Measurements from ENCODE around the gene SNTB2. TPM values are rescaled to one million over a fixed set of nuclear protein-coding genes. Genes with fewer than 3 reads are reported as not detected.

The SNTB2 gene
- total and polyA plus RNA-seq, 7 experiments from 2014 or later = 3.0 to 16.4 (median 11.2) TPM

GRCh38 chr16:69234460-69234859 lies 47.5 kb downstream of the SNTB2 start:
- no peaks in the 10 kb centered on the region for H3K4me1 ChIP-seq (ENCODE audit: control insufficient read depth in 2 of 2, insufficient read depth in 2 of 2, low read length in 2 of 2)
- ChIA-PET CTCF (interaction anchor here (0.6 kb wide), 2 partner anchors 118 to 977 kb away, joined by 3 to 5 read pairs; no protein-coding TSS in a partner anchor), POLR2A (no interaction called here)
- H3K9me3 ChIP-seq (ENCODE audit: control insufficient read depth in 2 of 3, low read length in 3 of 3) = no peaks in the 10 kb centered on the region
- H3K36me3 ChIP-seq (ENCODE audit: control insufficient read depth in 2 of 3, insufficient read depth in 3 of 3, low read length in 3 of 3) = peaks cover 0 to 4% (median 0%) of the 10 kb centered on the region in 3 experiments
- Mint-ChIP-seq H3K27me3 (no peaks in the 10 kb centered on the region), H3K36me3 (peaks cover 0 to 3% (median 0%) of the 10 kb centered on the region in 5 donors), H3K27ac (no peak overlapping the region), H3K4me3 (no peak overlapping the region), H3K4me1 (peaks cover 0 to 3% (median 0%) of the 10 kb centered on the region in 7 donors), H3K9me3 (no peaks in the 10 kb centered on the region)
- H3K27me3 ChIP-seq (ENCODE audit: control insufficient read depth in 2 of 2, insufficient read depth in 2 of 2, low read length in 2 of 2) = no peaks in the 10 kb centered on the region
- ATAC-seq = no peak
- DNase-seq = no peak
- intact Hi-C loops (cut with micrococcal nuclease) = no loop called here
- H3K27ac ChIP-seq (ENCODE audit: low read depth, low read length) = no peak overlapping the region
- H3K4me3 ChIP-seq (ENCODE audit: low read length) = no peak overlapping the region

GRCh38 chr16:69236319-69236718 lies 49.4 kb downstream of the SNTB2 start:
- peaks cover 0 to 4% (median 0%) of the 10 kb centered on the region in 3 experiments for H3K36me3 ChIP-seq (ENCODE audit: control insufficient read depth in 2 of 3, insufficient read depth in 3 of 3, low read length in 3 of 3)
- Mint-ChIP-seq H3K27me3 (no peaks in the 10 kb centered on the region), H3K36me3 (peaks cover 0 to 4% (median 0%) of the 10 kb centered on the region in 5 donors), H3K4me1 (peaks cover 0 to 3% (median 0%) of the 10 kb centered on the region in 7 donors), H3K4me3 (no peak overlapping the region), H3K27ac (no peak overlapping the region), H3K9me3 (no peaks in the 10 kb centered on the region)
- H3K4me1 ChIP-seq (ENCODE audit: control insufficient read depth in 2 of 2, insufficient read depth in 2 of 2, low read length in 2 of 2) = no peaks in the 10 kb centered on the region
- no peaks in the 10 kb centered on the region for H3K27me3 ChIP-seq (ENCODE audit: control insufficient read depth in 2 of 2, insufficient read depth in 2 of 2, low read length in 2 of 2)
- no peaks in the 10 kb centered on the region for H3K9me3 ChIP-seq (ENCODE audit: control insufficient read depth in 2 of 3, low read length in 3 of 3)
- POLR2A ChIA-PET = no interaction called here
- intact Hi-C loops (cut with micrococcal nuclease) = no loop called here
- CTCF ChIA-PET = interaction anchor here (0.6 kb wide), 1 partner anchor 22 kb away, joined by 5 read pairs; no protein-coding TSS in a partner anchor
- DNase-seq (no peak), ATAC-seq (no peak)
- no peak overlapping the region for H3K4me3 ChIP-seq (ENCODE audit: low read length)
- H3K27ac ChIP-seq (ENCODE audit: low read depth, low read length) = no peak overlapping the region

- no peak overlapping the region for H3K4me3 Mint-ChIP-seq
- H3K9me3 Mint-ChIP-seq = no peaks in the 10 kb centered on the region
- no peaks in the 10 kb centered on the region for H3K4me1 ChIP-seq (ENCODE audit: control insufficient read depth in 2 of 2, insufficient read depth in 2 of 2, low read length in 2 of 2)
- ChIA-PET CTCF (no interaction called here), POLR2A (no interaction called here)
- intact Hi-C loops (cut with micrococcal nuclease) = no loop called here
- peaks cover 0 to 3% (median 0%) of the 10 kb centered on the region in 7 donors for H3K4me1 Mint-ChIP-seq
- no peaks in the 10 kb centered on the region for H3K9me3 ChIP-seq (ENCODE audit: control insufficient read depth in 2 of 3, low read length in 3 of 3)
- H3K27me3 ChIP-seq (ENCODE audit: control insufficient read depth in 2 of 2, insufficient read depth in 2 of 2, low read length in 2 of 2) = no peaks in the 10 kb centered on the region
- peaks cover 0 to 4% (median 0%) of the 10 kb centered on the region in 3 experiments for H3K36me3 ChIP-seq (ENCODE audit: control insufficient read depth in 2 of 3, insufficient read depth in 3 of 3, low read length in 3 of 3)
- DNase-seq = no peak
- no peak for ATAC-seq
- H3K27me3 Mint-ChIP-seq = no peaks in the 10 kb centered on the region
- H3K27ac ChIP-seq (ENCODE audit: low read depth, low read length) = no peak overlapping the region
- peaks cover 0 to 4% (median 0%) of the 10 kb centered on the region in 5 donors for H3K36me3 Mint-ChIP-seq
- no peak overlapping the region for H3K27ac Mint-ChIP-seq
- H3K4me3 ChIP-seq (ENCODE audit: low read length) = no peak overlapping the region
Observed at GRCh38 chr16:69237296-69237695, 50.3 kb downstream of the SNTB2 start.

- POLR2A ChIA-PET = interaction anchor here (0.6 kb wide), 1 partner anchor 1335 kb away, joined by 4 read pairs; no protein-coding TSS in a partner anchor
- Mint-ChIP-seq H3K4me1 (peaks cover 0 to 3% (median 0%) of the 10 kb centered on the region in 7 donors), H3K27me3 (no peaks in the 10 kb centered on the region), H3K4me3 (no peak overlapping the region), H3K9me3 (no peaks in the 10 kb centered on the region), H3K27ac (no peak overlapping the region), H3K36me3 (peaks cover 0 to 4% (median 0%) of the 10 kb centered on the region in 5 donors)
- H3K27ac ChIP-seq (ENCODE audit: low read depth, low read length) = no peak overlapping the region
- DNase-seq = no peak
- intact Hi-C loops (cut with micrococcal nuclease) = no loop called here
- H3K27me3 ChIP-seq (ENCODE audit: control insufficient read depth in 2 of 2, insufficient read depth in 2 of 2, low read length in 2 of 2) = no peaks in the 10 kb centered on the region
- H3K9me3 ChIP-seq (ENCODE audit: control insufficient read depth in 2 of 3, low read length in 3 of 3) = no peaks in the 10 kb centered on the region
- CTCF ChIA-PET = no interaction called here
- peaks cover 0 to 4% (median 0%) of the 10 kb centered on the region in 3 experiments for H3K36me3 ChIP-seq (ENCODE audit: control insufficient read depth in 2 of 3, insufficient read depth in 3 of 3, low read length in 3 of 3)
- ATAC-seq = no peak
- H3K4me3 ChIP-seq (ENCODE audit: low read length) = no peak overlapping the region
- H3K4me1 ChIP-seq (ENCODE audit: control insufficient read depth in 2 of 2, insufficient read depth in 2 of 2, low read length in 2 of 2) = no peaks in the 10 kb centered on the region
Observed at GRCh38 chr16:69239851-69240250, 52.9 kb downstream of the SNTB2 start.

GRCh38 chr16:69240331-69240730 lies 53.4 kb downstream of the SNTB2 start:
- ChIA-PET POLR2A (interaction anchor here (0.6 kb wide), 1 partner anchor 1335 kb away, joined by 4 read pairs; no protein-coding TSS in a partner anchor), CTCF (no interaction called here)
- Histone ChIP-seq H3K36me3 (ENCODE audit: control insufficient read depth in 2 of 3, insufficient read depth in 3 of 3, low read length in 3 of 3) (peaks cover 0 to 4% (median 0%) of the 10 kb centered on the region in 3 experiments), H3K4me1 (ENCODE audit: control insufficient read depth in 2 of 2, insufficient read depth in 2 of 2, low read length in 2 of 2) (no peaks in the 10 kb centered on the region), H3K27me3 (ENCODE audit: control insufficient read depth in 2 of 2, insufficient read depth in 2 of 2, low read length in 2 of 2) (no peaks in the 10 kb centered on the region), H3K9me3 (ENCODE audit: control insufficient read depth in 2 of 3, low read length in 3 of 3) (no peaks in the 10 kb centered on the region), H3K27ac (ENCODE audit: low read depth, low read length) (no peak overlapping the region), H3K4me3 (ENCODE audit: low read length) (no peak overlapping the region)
- H3K36me3 Mint-ChIP-seq = peaks cover 0 to 4% (median 0%) of the 10 kb centered on the region in 5 donors
- DNase-seq (no peak), ATAC-seq (no peak)
- H3K4me1 Mint-ChIP-seq = peaks cover 0 to under 1% (median 0%) of the 10 kb centered on the region in 7 donors
- no peaks in the 10 kb centered on the region for H3K27me3 Mint-ChIP-seq
- H3K9me3 Mint-ChIP-seq = no peaks in the 10 kb centered on the region
- H3K27ac Mint-ChIP-seq = no peak overlapping the region
- no peak overlapping the region for H3K4me3 Mint-ChIP-seq
- intact Hi-C loops (cut with micrococcal nuclease) = no loop called here

GRCh38 chr16:69241926-69242325 lies 55.0 kb downstream of the SNTB2 start:
- ChIA-PET CTCF (interaction anchor here (0.6 kb wide), 1 partner anchor 96 kb away, joined by 3 read pairs; no protein-coding TSS in a partner anchor), POLR2A (no interaction called here)
- H3K4me1 Mint-ChIP-seq = no peaks in the 10 kb centered on the region
- no peaks in the 10 kb centered on the region for H3K9me3 Mint-ChIP-seq
- no peak overlapping the region for H3K4me3 ChIP-seq (ENCODE audit: low read length)
- no peak for DNase-seq
- H3K4me3 Mint-ChIP-seq = no peak overlapping the region
- ATAC-seq = no peak
- no peak overlapping the region for H3K27ac Mint-ChIP-seq
- H3K4me1 ChIP-seq (ENCODE audit: control insufficient read depth in 2 of 2, insufficient read depth in 2 of 2, low read length in 2 of 2) = no peaks in the 10 kb centered on the region
- H3K36me3 ChIP-seq (ENCODE audit: control insufficient read depth in 2 of 3, insufficient read depth in 3 of 3, low read length in 3 of 3) = peaks cover 0 to 9% (median 0%) of the 10 kb centered on the region in 3 experiments
- no peak overlapping the region for H3K27ac ChIP-seq (ENCODE audit: low read depth, low read length)
- no peaks in the 10 kb centered on the region for H3K27me3 ChIP-seq (ENCODE audit: control insufficient read depth in 2 of 2, insufficient read depth in 2 of 2, low read length in 2 of 2)
- intact Hi-C loops (cut with micrococcal nuclease) = no loop called here
- no peaks in the 10 kb centered on the region for H3K27me3 Mint-ChIP-seq
- no peaks in the 10 kb centered on the region for H3K9me3 ChIP-seq (ENCODE audit: control insufficient read depth in 2 of 3, low read length in 3 of 3)
- peaks cover 0 to 10% (median 5%) of the 10 kb centered on the region in 5 donors for H3K36me3 Mint-ChIP-seq

GRCh38 chr16:69243479-69243878 lies 56.5 kb downstream of the SNTB2 start:
- CTCF ChIA-PET = no interaction called here

More at GRCh38 chr16:69243479-69243878, 56.5 kb downstream of the SNTB2 start:
- Mint-ChIP-seq H3K4me3 (no peak overlapping the region), H3K9me3 (no peaks in the 10 kb centered on the region), H3K36me3 (peaks cover 0 to 16% (median 5%) of the 10 kb centered on the region in 5 donors), H3K27ac (no peak overlapping the region), H3K27me3 (no peaks in the 10 kb centered on the region), H3K4me1 (no peaks in the 10 kb centered on the region)
- intact Hi-C loops (cut with micrococcal nuclease) = no loop called here
- H3K9me3 ChIP-seq (ENCODE audit: control insufficient read depth in 2 of 3, low read length in 3 of 3) = no peaks in the 10 kb centered on the region
- peaks cover 0 to 10% (median 0%) of the 10 kb centered on the region in 3 experiments for H3K36me3 ChIP-seq (ENCODE audit: control insufficient read depth in 2 of 3, insufficient read depth in 3 of 3, low read length in 3 of 3)
- no peak overlapping the region for H3K4me3 ChIP-seq (ENCODE audit: low read length)
- DNase-seq (no peak), ATAC-seq (no peak)
- POLR2A ChIA-PET = no interaction called here
- no peaks in the 10 kb centered on the region for H3K4me1 ChIP-seq (ENCODE audit: control insufficient read depth in 2 of 2, insufficient read depth in 2 of 2, low read length in 2 of 2)
- H3K27ac ChIP-seq (ENCODE audit: low read depth, low read length) = no peak overlapping the region
- H3K27me3 ChIP-seq (ENCODE audit: control insufficient read depth in 2 of 2, insufficient read depth in 2 of 2, low read length in 2 of 2) = no peaks in the 10 kb centered on the region

All from naive thymus-derived CD4-positive, alpha-beta T cell (primary cell).